ENCODE measurements around the gene MRPS10. TPM values are rescaled to one million over a fixed set of nuclear protein-coding genes. Genes with fewer than 3 reads are reported as not detected.
A peak's percentile ranks its signal among the peaks of the same experiment; 100 is the strongest.

Gene MRPS10
- total RNA-seq, 1 experiment from 2014 or later, result 62.1 TPM

GRCh38 chr6:42226645-42227143 lies 9.0 kb upstream of the MRPS10 start:
- H3K27me3 ChIP-seq (ENCODE audit: insufficient read depth, low read length), result no peaks in the 10 kb centered on the region
- H3K9me3 ChIP-seq (ENCODE audit: control insufficient read depth in 1 of 2, insufficient read depth in 1 of 2, low read depth in 1 of 2, low read length in 2 of 2), result no peaks in the 10 kb centered on the region
- H3K79me2 ChIP-seq (ENCODE audit: insufficient read depth, low read length), result no peaks in the 10 kb centered on the region
- ATAC-seq (peak; percentile 85), DNase-seq (ENCODE audit: low read depth, low spot score) (peak; percentile 98)
- peak overlapping the region; percentile 12 to 48 for H3K4me3 ChIP-seq (replicated peaks in 1 of 2; ENCODE audit: low read depth in 1 of 2, low read length in 2 of 2)
- POLR2A ChIA-PET, result interaction anchor here (1.1 to 2.0 kb wide), 5 partner anchors 10 to 555 kb away, joined by 3 to 12 read pairs (median 5); partner anchors contain the start of gene BICRAL
- no peaks in the 10 kb centered on the region for H3K9me2 ChIP-seq (ENCODE audit: insufficient read depth)
- intact Hi-C loops (cut with micrococcal nuclease), result loop anchor here (10.0 kb wide), 2 partner anchors 318 to 648 kb away; partner anchors contain the start of gene RPL7L1
- no TSS peak for BruUV-seq (replicated peaks)
- H2AFZ ChIP-seq (ENCODE audit: low read depth, low read length, poor library complexity, severe bottlenecking), result no peak overlapping the region
- peak overlapping the region; percentile 78 for H3K4me2 ChIP-seq (ENCODE audit: low read length)
- H3K27ac ChIP-seq (ENCODE audit: low read depth, low read length), result peak overlapping the region; percentile 84
- H3K9ac ChIP-seq (ENCODE audit: low read length), result peak overlapping the region; percentile 59
- CTCF ChIA-PET, result interaction anchor here (1.8 to 3.0 kb wide), 4 partner anchors 12 to 439 kb away, joined by 5 to 13 read pairs (median 10); partner anchors contain the start of gene TOMM6
- H3K36me3 ChIP-seq (ENCODE audit: control insufficient read depth in 1 of 2, insufficient read depth in 2 of 2, low read length in 2 of 2), result no peaks in the 10 kb centered on the region
- RAD21 ChIA-PET (ENCODE audit: low non-redundant PET in 1 of 2, low total read pairs in 2 of 2, uncharacterized antibody in 2 of 2, unreplicated experiment in 2 of 2), result no interaction called here
- no peaks in the 10 kb centered on the region for H4K20me1 ChIP-seq (ENCODE audit: insufficient read depth)
- peaks cover 47 to 81% of the 10 kb centered on the region in 2 experiments for H3K4me1 ChIP-seq (ENCODE audit: control insufficient read depth in 1 of 2, insufficient read depth in 2 of 2, low read length in 2 of 2)
- TF ChIP-seq ZFX (IDR thresholded peaks at IDR 0.05), result no peak
- TF ChIP-seq RAD21 (IDR thresholded peaks at IDR 0.05; ENCODE audit: low read depth), result peak; percentile 34
- TF ChIP-seq EZH2phosphoT487 (IDR thresholded peaks at IDR 0.05; ENCODE audit: borderline replicate concordance), result no peak
- peak; percentile 67 for TF ChIP-seq TCF7L2 (IDR thresholded peaks at IDR 0.05; ENCODE audit: borderline replicate concordance, extremely low read depth, insufficient read depth, insufficient read length)
- TF ChIP-seq CEBPB (IDR thresholded peaks at IDR 0.05; ENCODE audit: low read depth), result peak; percentile 81
- TF ChIP-seq ZNF274 (IDR thresholded peaks at IDR 0.05; ENCODE audit: low read depth, low read length), result no peak
- no peak for TF ChIP-seq REST (IDR thresholded peaks at IDR 0.05; ENCODE audit: low read depth)
- peak; percentile 97 for TF ChIP-seq SP1 (IDR thresholded peaks at IDR 0.05; ENCODE audit: low read depth)
- TF ChIP-seq CTCF (IDR thresholded peaks at IDR 0.05 in 2 of 3, conservative IDR thresholded peaks at IDR 0.05 in 1 of 3; ENCODE audit: borderline replicate concordance in 1 of 3, insufficient read depth in 1 of 3, low read depth in 2 of 3, low read length in 2 of 3), result no peak
- TF ChIP-seq ZBTB33 (IDR thresholded peaks at IDR 0.05; ENCODE audit: extremely low read depth, insufficient replicate concordance, low read length), result peak; percentile 69
- peak; percentile 95 for TF ChIP-seq CBX3 (IDR thresholded peaks at IDR 0.05; ENCODE audit: low read depth)
- no peak for TF ChIP-seq POLR2A (IDR thresholded peaks at IDR 0.05; ENCODE audit: borderline replicate concordance, extremely low read depth, insufficient read depth, insufficient read length)
- no peak for TF ChIP-seq EZH2 (IDR thresholded peaks at IDR 0.05)
- peak; percentile 95 for TF ChIP-seq SIN3A (IDR thresholded peaks at IDR 0.05; ENCODE audit: low read depth)
- TF ChIP-seq SRF (IDR thresholded peaks at IDR 0.05; ENCODE audit: low read depth), result peak; percentile 93
- TF ChIP-seq JUND (IDR thresholded peaks at IDR 0.05), result peak; percentile 97
- no peak for TF ChIP-seq ELF1 (IDR thresholded peaks at IDR 0.05; ENCODE audit: borderline replicate concordance, low read depth)
- peak; percentile 97 for TF ChIP-seq FOSL1 (IDR thresholded peaks at IDR 0.05; ENCODE audit: low read depth)
- peak; percentile 83 for TF ChIP-seq MAX (IDR thresholded peaks at IDR 0.05)
- no peak; the same call in 1 of the 2 replicates for TF ChIP-seq ATF3 (IDR thresholded peaks at IDR 0.05)
- peak; percentile 79 for TF ChIP-seq POLR2AphosphoS5 (IDR thresholded peaks at IDR 0.05; ENCODE audit: low read depth, low read length)
